Thyroid gland (tissue), 4 donors: ENCODE data around the gene SV2A.

Experiments used
- CTCF ChIP-seq, 6 experiments: fragments of 200-600 bp in 3 of 6; fragments of 450-650 bp in 3 of 6; sonication (generic) in 3 of 6; IDR thresholded peaks; one replicate each; pipeline ENCODE4 v1.5.1; 2016 to 2019; ENCODE audit warnings: antibody characterized with exemption in 6 of 6, mild to moderate bottlenecking in 2 of 6, inconsistent platforms in 1 of 6, moderate library complexity in 1 of 6
- POLR2A ChIP-seq, 2 donors: fragments of 450-650 bp; IDR thresholded peaks; one replicate each; pipeline ENCODE4 v1.6.1; 2017; ENCODE audit warnings: antibody characterized with exemption in 2 of 2, mild to moderate bottlenecking in 2 of 2, moderate library complexity in 1 of 2

DNA sequence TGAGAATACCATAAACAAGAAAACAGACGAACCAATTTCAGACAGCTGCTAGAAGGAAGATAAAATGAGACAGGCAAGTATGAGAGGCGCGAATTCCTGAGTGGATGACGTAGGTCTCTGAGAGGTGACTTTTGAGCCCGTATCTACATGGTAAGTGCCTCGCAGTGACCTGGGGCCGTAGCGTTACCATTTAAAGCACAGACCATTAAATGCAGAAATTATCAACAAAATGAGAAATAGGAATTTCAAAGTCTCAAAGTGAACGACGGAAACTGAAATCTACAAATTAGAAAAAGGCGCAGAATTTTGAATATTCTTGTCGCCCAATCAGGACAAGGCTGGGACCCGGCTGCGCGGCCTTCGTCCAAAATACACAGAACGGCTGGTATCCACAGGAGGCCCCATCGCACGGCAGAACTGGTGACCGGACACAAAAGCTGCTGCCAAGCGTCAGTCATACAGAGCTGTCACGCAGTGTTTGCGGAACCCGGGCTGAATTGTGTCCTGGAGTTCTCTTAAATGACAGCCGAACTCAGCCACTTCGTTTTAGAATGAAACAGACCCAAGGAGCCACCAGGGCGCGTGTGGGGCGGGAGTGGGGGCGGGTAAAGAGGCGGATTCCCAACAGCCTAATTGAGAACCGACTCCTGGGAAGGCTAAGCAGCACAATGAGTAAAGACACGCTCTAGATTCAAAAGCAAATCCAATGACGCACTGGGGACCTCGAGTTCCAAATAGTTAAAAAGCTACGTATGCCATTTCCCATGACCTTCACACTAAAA is 32.1 kb downstream of the SV2A start:
- TF ChIP-seq CTCF (IDR thresholded peaks at IDR 0.05) (peak in 1 of 6 experiments; percentile 21), POLR2A (IDR thresholded peaks at IDR 0.05) (peak in 1 of 2 donors; percentile 92)
